Panc1 (cell line): Measurements from ENCODE around the gene LRRC10B.

Source experiments
- POLR2AphosphoS5 ChIP-seq: IDR thresholded peaks from 2 replicates; pipeline ENCODE4 v1.6.1; 2012; ENCODE audit warnings: mild to moderate bottlenecking, low read depth, low read length, moderate library complexity
- TCF7L2 ChIP-seq: IDR thresholded peaks from 2 replicates; pipeline ENCODE4 v1.6.1; 2011; ENCODE audit warnings: mild to moderate bottlenecking, low read depth, low read length, inconsistent platforms
- TF ChIP-seq, protein P1 (sequence below): fragments of 450-650 bp; IDR thresholded peaks from 2 replicates; pipeline ENCODE4 v1.5.1; 2017; ENCODE audit warnings: mild to moderate bottlenecking
- TF ChIP-seq, protein P2 (sequence below), 2 experiments: IDR thresholded peaks; 2 replicates each; pipeline ENCODE4 v1.6.1; 2011 to 2012; ENCODE audit warnings: low read depth in 2 of 2, control low read depth in 1 of 2, low read length in 1 of 2, mild to moderate bottlenecking in 1 of 2, moderate library complexity in 1 of 2; ENCODE audit not compliant: insufficient read depth in 1 of 2

DNA sequence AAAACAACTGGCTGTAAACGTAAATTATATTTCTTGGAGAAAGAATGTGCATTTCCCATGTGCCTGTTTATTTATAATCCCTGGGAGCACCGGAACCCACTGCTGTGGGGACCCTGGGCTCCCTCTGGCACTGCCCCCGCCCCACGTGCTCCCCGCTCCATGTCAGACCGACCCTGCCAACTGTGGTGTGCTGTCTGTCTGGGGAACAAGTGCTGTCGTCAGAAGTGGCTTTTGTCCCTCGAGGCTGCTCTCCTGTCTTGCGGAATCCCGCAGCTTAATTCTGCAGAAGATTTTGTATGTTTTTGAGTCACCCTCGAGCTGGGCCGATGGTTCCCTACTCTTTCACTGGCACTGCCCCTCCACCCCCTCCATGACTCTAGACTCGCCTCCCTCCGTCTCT is 2.4 kb downstream of the LRRC10B start:
- TF ChIP-seq, protein P1, sequence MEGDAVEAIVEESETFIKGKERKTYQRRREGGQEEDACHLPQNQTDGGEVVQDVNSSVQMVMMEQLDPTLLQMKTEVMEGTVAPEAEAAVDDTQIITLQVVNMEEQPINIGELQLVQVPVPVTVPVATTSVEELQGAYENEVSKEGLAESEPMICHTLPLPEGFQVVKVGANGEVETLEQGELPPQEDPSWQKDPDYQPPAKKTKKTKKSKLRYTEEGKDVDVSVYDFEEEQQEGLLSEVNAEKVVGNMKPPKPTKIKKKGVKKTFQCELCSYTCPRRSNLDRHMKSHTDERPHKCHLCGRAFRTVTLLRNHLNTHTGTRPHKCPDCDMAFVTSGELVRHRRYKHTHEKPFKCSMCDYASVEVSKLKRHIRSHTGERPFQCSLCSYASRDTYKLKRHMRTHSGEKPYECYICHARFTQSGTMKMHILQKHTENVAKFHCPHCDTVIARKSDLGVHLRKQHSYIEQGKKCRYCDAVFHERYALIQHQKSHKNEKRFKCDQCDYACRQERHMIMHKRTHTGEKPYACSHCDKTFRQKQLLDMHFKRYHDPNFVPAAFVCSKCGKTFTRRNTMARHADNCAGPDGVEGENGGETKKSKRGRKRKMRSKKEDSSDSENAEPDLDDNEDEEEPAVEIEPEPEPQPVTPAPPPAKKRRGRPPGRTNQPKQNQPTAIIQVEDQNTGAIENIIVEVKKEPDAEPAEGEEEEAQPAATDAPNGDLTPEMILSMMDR = no peak
- TF ChIP-seq POLR2AphosphoS5 (no peak), TCF7L2 (no peak)
- TF ChIP-seq, protein P2, sequence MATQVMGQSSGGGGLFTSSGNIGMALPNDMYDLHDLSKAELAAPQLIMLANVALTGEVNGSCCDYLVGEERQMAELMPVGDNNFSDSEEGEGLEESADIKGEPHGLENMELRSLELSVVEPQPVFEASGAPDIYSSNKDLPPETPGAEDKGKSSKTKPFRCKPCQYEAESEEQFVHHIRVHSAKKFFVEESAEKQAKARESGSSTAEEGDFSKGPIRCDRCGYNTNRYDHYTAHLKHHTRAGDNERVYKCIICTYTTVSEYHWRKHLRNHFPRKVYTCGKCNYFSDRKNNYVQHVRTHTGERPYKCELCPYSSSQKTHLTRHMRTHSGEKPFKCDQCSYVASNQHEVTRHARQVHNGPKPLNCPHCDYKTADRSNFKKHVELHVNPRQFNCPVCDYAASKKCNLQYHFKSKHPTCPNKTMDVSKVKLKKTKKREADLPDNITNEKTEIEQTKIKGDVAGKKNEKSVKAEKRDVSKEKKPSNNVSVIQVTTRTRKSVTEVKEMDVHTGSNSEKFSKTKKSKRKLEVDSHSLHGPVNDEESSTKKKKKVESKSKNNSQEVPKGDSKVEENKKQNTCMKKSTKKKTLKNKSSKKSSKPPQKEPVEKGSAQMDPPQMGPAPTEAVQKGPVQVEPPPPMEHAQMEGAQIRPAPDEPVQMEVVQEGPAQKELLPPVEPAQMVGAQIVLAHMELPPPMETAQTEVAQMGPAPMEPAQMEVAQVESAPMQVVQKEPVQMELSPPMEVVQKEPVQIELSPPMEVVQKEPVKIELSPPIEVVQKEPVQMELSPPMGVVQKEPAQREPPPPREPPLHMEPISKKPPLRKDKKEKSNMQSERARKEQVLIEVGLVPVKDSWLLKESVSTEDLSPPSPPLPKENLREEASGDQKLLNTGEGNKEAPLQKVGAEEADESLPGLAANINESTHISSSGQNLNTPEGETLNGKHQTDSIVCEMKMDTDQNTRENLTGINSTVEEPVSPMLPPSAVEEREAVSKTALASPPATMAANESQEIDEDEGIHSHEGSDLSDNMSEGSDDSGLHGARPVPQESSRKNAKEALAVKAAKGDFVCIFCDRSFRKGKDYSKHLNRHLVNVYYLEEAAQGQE (IDR thresholded peaks at IDR 0.05; ENCODE audit: insufficient read depth in 1 of 2, low read depth in 2 of 2, low read length in 1 of 2) = no peak
